ENCODE measurements around the gene TRAF2.

TRAF2 gene

GRCh38 chr9:136965771-136966484, 79.6 kb downstream of the TRAF2 start:
- no peak for DNase-seq

GRCh38 chr9:136968333-136969127, 82.2 kb downstream of the TRAF2 start:
- no peak for DNase-seq

GRCh38 chr9:136969150-136969549, 82.8 kb downstream of the TRAF2 start:
- DNase-seq, result no peak

GRCh38 chr9:136969774-136970173, 83.5 kb downstream of the TRAF2 start:
- DNase-seq, result no peak

- no peak for DNase-seq
These were observed 84.0 kb downstream of the TRAF2 start for GRCh38 chr9:136970361-136970760.

- DNase-seq, result no peak
These were observed 85.4 kb downstream of the TRAF2 start for GRCh38 chr9:136971746-136972145.

GRCh38 chr9:136972335-136972734, 86.0 kb downstream of the TRAF2 start:
- no peak for DNase-seq

- no peak for DNase-seq
These were observed 86.4 kb downstream of the TRAF2 start for GRCh38 chr9:136972743-136973142.

- DNase-seq, result no peak
These were observed 87.6 kb downstream of the TRAF2 start for GRCh38 chr9:136973618-136974617.

GRCh38 chr9:136974817-136975535, 88.7 kb downstream of the TRAF2 start:
- no peak for DNase-seq

- DNase-seq, result no peak
These were observed 89.3 kb downstream of the TRAF2 start for GRCh38 chr9:136975644-136976043.
